Forelimb muscle (tissue), 1 donor: ENCODE results near the gene ATP6V0E1. TPM values are rescaled to one million over a fixed set of nuclear protein-coding genes. Genes with fewer than 3 reads are reported as not detected.

ENCODE experiments used
- DNase-seq: peaks from one replicate; pipeline ENCODE4 v3.0.0-alpha.2; 2013; ENCODE audit warnings: low read depth
- polyA plus RNA-seq: library from polyadenylated mRNA; unstranded; fragments of 120-200 nt; gene quantifications from one replicate; pipeline ENCODE4 v1.2.1, GENCODE V29; 2013; ENCODE audit not compliant: insufficient read length

The ATP6V0E1 gene
- polyA plus RNA-seq, 1 donor: 89.0 TPM

GRCh38 chr5:172956936-172957335 is 26.6 kb upstream of the ATP6V0E1 start:
- DNase-seq: no peak

GRCh38 chr5:172957458-172957857 is 26.1 kb upstream of the ATP6V0E1 start:
- no peak for DNase-seq

- DNase-seq: no peak
Observed at GRCh38 chr5:172958331-172959046, 25.1 kb upstream of the ATP6V0E1 start.

GRCh38 chr5:172959824-172960799 is 23.5 kb upstream of the ATP6V0E1 start:
- no peak for DNase-seq

GRCh38 chr5:172969921-172970320 is 13.7 kb upstream of the ATP6V0E1 start:
- no peak for DNase-seq

GRCh38 chr5:172971482-172971881 is 12.1 kb upstream of the ATP6V0E1 start:
- no peak for DNase-seq

- DNase-seq: no peak
Observed at GRCh38 chr5:172972552-172972951, 11.0 kb upstream of the ATP6V0E1 start.

GRCh38 chr5:172973127-172973916 is 10.2 kb upstream of the ATP6V0E1 start:
- DNase-seq: no peak

GRCh38 chr5:172973931-172974330 is 9.6 kb upstream of the ATP6V0E1 start:
- no peak for DNase-seq

- DNase-seq: no peak
Observed at GRCh38 chr5:172975289-172975688, 8.3 kb upstream of the ATP6V0E1 start.

GRCh38 chr5:172979778-172980177 is 3.8 kb upstream of the ATP6V0E1 start:
- no peak for DNase-seq

- DNase-seq: no peak
Observed at GRCh38 chr5:172981931-172982330, 1.6 kb upstream of the ATP6V0E1 start.

- DNase-seq: no peak
Observed at GRCh38 chr5:172984244-172984953, 828 bp downstream of the ATP6V0E1 start.

GRCh38 chr5:172985596-172985995 is 2.0 kb downstream of the ATP6V0E1 start:
- no peak for DNase-seq

- no peak for DNase-seq
Observed at GRCh38 chr5:172988276-172988675, 4.7 kb downstream of the ATP6V0E1 start.

GRCh38 chr5:172990776-172991175 is 7.2 kb downstream of the ATP6V0E1 start:
- DNase-seq: no peak

GRCh38 chr5:172994405-172994804 is 10.8 kb downstream of the ATP6V0E1 start:
- DNase-seq: no peak

GRCh38 chr5:172999372-172999973 is 15.9 kb downstream of the ATP6V0E1 start:
- no peak for DNase-seq

- no peak for DNase-seq
Observed at GRCh38 chr5:172999974-173000373, 16.4 kb downstream of the ATP6V0E1 start.

- no peak for DNase-seq
Observed at GRCh38 chr5:173001229-173001841, 17.8 kb downstream of the ATP6V0E1 start.
